GM12801 (cell line): ENCODE measurements around the gene RBMS3.

Experiments
- CTCF ChIP-seq: IDR thresholded peaks from one replicate; pipeline ENCODE4 v1.5.1; 2011; ENCODE audit warnings: control low read depth; ENCODE audit not compliant: insufficient read length; ENCODE audit errors: extremely low read depth

Gene RBMS3

GRCh38 chr3:29324180-29324651 lies 43.3 kb downstream of the RBMS3 start:
- no peak for TF ChIP-seq CTCF

GRCh38 chr3:29329986-29330890 lies 49.4 kb downstream of the RBMS3 start:
- TF ChIP-seq CTCF: no peak

GRCh38 chr3:29331035-29331434 lies 50.2 kb downstream of the RBMS3 start:
- no peak for TF ChIP-seq CTCF

- TF ChIP-seq CTCF: no peak
Measured at GRCh38 chr3:29331456-29332194, 50.8 kb downstream of the RBMS3 start.

- no peak for TF ChIP-seq CTCF
Measured at GRCh38 chr3:29332195-29332637, 51.3 kb downstream of the RBMS3 start.

- TF ChIP-seq CTCF: no peak
Measured at GRCh38 chr3:29333576-29333975, 52.7 kb downstream of the RBMS3 start.

GRCh38 chr3:29334706-29335105 lies 53.8 kb downstream of the RBMS3 start:
- TF ChIP-seq CTCF: no peak
